ENCODE data around the gene TRAF3IP3.
"Not testable (repeated sequence)": the region's sequence is repeated elsewhere in the genome, so short reads cannot be mapped to it uniquely, and the experiment has no call there.

The TRAF3IP3 gene

GRCh38 chr1:209768354-209768774, 12.5 kb downstream of the TRAF3IP3 start:
- peak; percentile 78 to 84 for DNase-seq (ENCODE audit: low read depth in 2 of 2)

GRCh38 chr1:209769171-209769904, 13.5 kb downstream of the TRAF3IP3 start:
- DNase-seq (ENCODE audit: low read depth in 2 of 2): peak; percentile 72 to 76

GRCh38 chr1:209769971-209770370, 14.1 kb downstream of the TRAF3IP3 start:
- no peak for DNase-seq (ENCODE audit: low read depth in 2 of 2)

- DNase-seq (ENCODE audit: low read depth in 2 of 2): no peak
These were observed 15.0 kb downstream of the TRAF3IP3 start for GRCh38 chr1:209770636-209771415.

- DNase-seq (ENCODE audit: low read depth in 2 of 2): no peak
These were observed 16.3 kb downstream of the TRAF3IP3 start for GRCh38 chr1:209772126-209772525.

GRCh38 chr1:209774592-209774991, 18.7 kb downstream of the TRAF3IP3 start:
- DNase-seq (ENCODE audit: low read depth in 2 of 2): no peak

GRCh38 chr1:209775678-209776077, 19.8 kb downstream of the TRAF3IP3 start:
- no peak for DNase-seq (ENCODE audit: low read depth in 2 of 2)

- no peak for DNase-seq (ENCODE audit: low read depth in 2 of 2)
These were observed 21.7 kb downstream of the TRAF3IP3 start for GRCh38 chr1:209777587-209777986.

GRCh38 chr1:209778102-209778501, 22.2 kb downstream of the TRAF3IP3 start:
- DNase-seq (ENCODE audit: low read depth in 2 of 2): no peak

GRCh38 chr1:209780268-209780667, 24.4 kb downstream of the TRAF3IP3 start:
- no peak for DNase-seq (ENCODE audit: low read depth in 2 of 2)

- no peak for DNase-seq (ENCODE audit: low read depth in 2 of 2)
These were observed 27.5 kb downstream of the TRAF3IP3 start for GRCh38 chr1:209783386-209783785.

GRCh38 chr1:209784265-209785169, 28.7 kb downstream of the TRAF3IP3 start, which contains the start of gene C1orf74:
Gene C1orf74 (minus strand): TSS chr1:209784559. CDS start chr1:209783634, 925 bp downstream.
- DNase-seq (ENCODE audit: low read depth in 2 of 2): peak; percentile 99 to 100

GRCh38 chr1:209785592-209785991, 29.7 kb downstream of the TRAF3IP3 start:
- no peak for DNase-seq (ENCODE audit: low read depth in 2 of 2)

GRCh38 chr1:209786146-209786545, 30.3 kb downstream of the TRAF3IP3 start:
- DNase-seq (ENCODE audit: low read depth in 2 of 2): no peak

GRCh38 chr1:209787551-209787950, 31.7 kb downstream of the TRAF3IP3 start:
- no peak for DNase-seq (ENCODE audit: low read depth in 2 of 2)

- no peak for DNase-seq (ENCODE audit: low read depth in 2 of 2)
These were observed 33.4 kb downstream of the TRAF3IP3 start for GRCh38 chr1:209789245-209789644.

- DNase-seq (ENCODE audit: low read depth in 2 of 2): no peak
These were observed 34.7 kb downstream of the TRAF3IP3 start for GRCh38 chr1:209790286-209791193.

GRCh38 chr1:209791920-209792319, 36.1 kb downstream of the TRAF3IP3 start:
- no peak for DNase-seq (ENCODE audit: low read depth in 2 of 2)

- DNase-seq (ENCODE audit: low read depth in 2 of 2): not testable (repeated sequence)
These were observed 37.9 kb downstream of the TRAF3IP3 start for GRCh38 chr1:209793711-209794110.

- DNase-seq (ENCODE audit: low read depth in 2 of 2): no peak
These were observed 42.3 kb downstream of the TRAF3IP3 start for GRCh38 chr1:209797978-209798639.
